Upper lobe of left lung (tissue), 4 donors: ENCODE data around the gene MSH6.

Experiments
- EP300 ChIP-seq, 4 donors: sonication (generic); formaldehyde crosslinking; IDR thresholded peaks; one replicate each; pipeline ENCODE4 v1.5.1; 2017; ENCODE audit warnings: antibody characterized with exemption in 4 of 4, control low read depth in 2 of 4
- POLR2A ChIP-seq, 4 donors: fragments of 450-650 bp; IDR thresholded peaks; one replicate each; pipeline ENCODE4 v1.5.1; 2016 to 2017; ENCODE audit warnings: antibody characterized with exemption in 4 of 4, mild to moderate bottlenecking in 2 of 4
- POLR2AphosphoS5 ChIP-seq, 2 donors: sonication (generic); formaldehyde crosslinking; IDR thresholded peaks; one replicate each; pipeline ENCODE4 v1.5.1; 2017; ENCODE audit warnings: antibody characterized with exemption in 2 of 2
- TF ChIP-seq, protein P1 (sequence below), 6 experiments: fragments of 450-650 bp in 4 of 6; fragments of 200-600 bp in 2 of 6; sonication (generic) in 2 of 6; IDR thresholded peaks; one replicate each; pipeline ENCODE4 v1.5.1; 2016 to 2019; ENCODE audit warnings: antibody characterized with exemption in 6 of 6

DNA sequence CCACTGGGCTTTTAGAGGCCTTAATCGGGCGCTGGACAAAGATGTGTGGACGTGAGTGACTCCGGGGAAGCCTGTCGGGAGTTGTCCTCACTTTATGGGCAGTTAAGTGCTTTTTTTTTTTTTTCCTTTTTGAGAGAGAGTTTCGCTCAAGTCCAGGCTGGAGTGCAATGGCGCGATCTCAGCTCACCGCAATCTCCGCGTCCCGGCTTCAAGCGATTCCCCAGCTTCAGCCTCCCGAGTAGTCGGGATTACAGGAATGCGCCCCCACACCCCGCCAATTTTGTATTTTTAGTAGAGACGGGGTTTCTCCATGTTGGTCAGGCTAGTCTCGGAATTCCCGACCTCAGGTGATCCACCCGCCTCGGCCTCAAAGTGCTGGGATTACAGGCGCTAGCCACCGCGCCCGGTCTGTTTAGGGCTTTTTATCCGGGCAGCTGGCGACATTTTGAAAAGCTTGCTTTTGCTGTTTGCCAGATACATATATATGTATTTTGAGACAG lies 1.5 kb downstream of the MSH6 start:
- TF ChIP-seq POLR2A (IDR thresholded peaks at IDR 0.05) (no peak), POLR2AphosphoS5 (IDR thresholded peaks at IDR 0.05) (no peak), EP300 (IDR thresholded peaks at IDR 0.05) (no peak)
- TF ChIP-seq, protein P1, sequence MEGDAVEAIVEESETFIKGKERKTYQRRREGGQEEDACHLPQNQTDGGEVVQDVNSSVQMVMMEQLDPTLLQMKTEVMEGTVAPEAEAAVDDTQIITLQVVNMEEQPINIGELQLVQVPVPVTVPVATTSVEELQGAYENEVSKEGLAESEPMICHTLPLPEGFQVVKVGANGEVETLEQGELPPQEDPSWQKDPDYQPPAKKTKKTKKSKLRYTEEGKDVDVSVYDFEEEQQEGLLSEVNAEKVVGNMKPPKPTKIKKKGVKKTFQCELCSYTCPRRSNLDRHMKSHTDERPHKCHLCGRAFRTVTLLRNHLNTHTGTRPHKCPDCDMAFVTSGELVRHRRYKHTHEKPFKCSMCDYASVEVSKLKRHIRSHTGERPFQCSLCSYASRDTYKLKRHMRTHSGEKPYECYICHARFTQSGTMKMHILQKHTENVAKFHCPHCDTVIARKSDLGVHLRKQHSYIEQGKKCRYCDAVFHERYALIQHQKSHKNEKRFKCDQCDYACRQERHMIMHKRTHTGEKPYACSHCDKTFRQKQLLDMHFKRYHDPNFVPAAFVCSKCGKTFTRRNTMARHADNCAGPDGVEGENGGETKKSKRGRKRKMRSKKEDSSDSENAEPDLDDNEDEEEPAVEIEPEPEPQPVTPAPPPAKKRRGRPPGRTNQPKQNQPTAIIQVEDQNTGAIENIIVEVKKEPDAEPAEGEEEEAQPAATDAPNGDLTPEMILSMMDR (IDR thresholded peaks at IDR 0.05): no peak
